Measurements from ENCODE around the gene WDR6. TPM values are rescaled to one million over a fixed set of nuclear protein-coding genes. Genes with fewer than 3 reads are reported as not detected.

WDR6 gene
- total RNA-seq, 3 donors from 2014 or later (not counting 1 experiment from before 2014, with no cell fraction given) = 113 to 167 (median 129) TPM

DNA sequence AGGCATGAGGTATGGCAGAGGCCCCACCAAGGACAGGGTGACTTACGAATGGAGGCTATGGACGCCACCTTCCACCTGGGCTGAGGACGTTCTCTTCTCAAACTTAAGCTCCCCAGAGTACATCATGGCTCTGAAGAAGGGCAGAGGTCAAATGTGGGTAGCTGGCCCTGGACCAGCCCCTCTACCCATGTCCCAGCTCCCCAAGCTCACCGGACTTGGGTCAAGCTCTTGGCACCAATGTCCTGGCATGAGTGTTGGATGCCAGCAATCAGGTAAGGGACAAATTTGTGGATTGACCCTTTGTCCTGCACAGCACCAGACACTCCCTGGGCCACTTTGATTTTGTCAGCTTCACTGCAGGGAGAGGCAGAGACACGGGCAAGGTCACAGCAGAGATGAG lies 17.3 kb downstream of the WDR6 start:
- H3K27ac Mint-ChIP-seq = peak overlapping the region in 1 of 2 donors; percentile 95

GRCh38 chr3:49025005-49025792 lies 18.0 kb downstream of the WDR6 start:
- TF ChIP-seq CTCF (IDR thresholded peaks at IDR 0.05) = no peak
- H3K4me3 Mint-ChIP-seq = no peak overlapping the region
- no peaks in the 10 kb centered on the region for H3K27me3 ChIP-seq (ENCODE audit: control insufficient read depth, insufficient read depth, low read length)
- H3K27ac ChIP-seq (ENCODE audit: low read length) = no peak overlapping the region
- intact Hi-C loops (cut with micrococcal nuclease) = no loop called here
- H3K36me3 ChIP-seq (ENCODE audit: control insufficient read depth, insufficient read depth, low read length) = peaks cover 30% of the 10 kb centered on the region
- peak overlapping the region; percentile 71 to 95 for H3K27ac Mint-ChIP-seq
- H3K9me3 ChIP-seq (ENCODE audit: control insufficient read depth, insufficient read depth, low read length) = no peaks in the 10 kb centered on the region
- DNase-seq (no peak), ATAC-seq (no peak)
- WGBS (ENCODE audit: insufficient coverage) = 80% methylated on average over 13 of the region's 13 CpGs
- peaks cover 32% of the 10 kb centered on the region for H3K4me1 ChIP-seq (ENCODE audit: control insufficient read depth, insufficient read depth, low read length)
- H3K36me3 Mint-ChIP-seq = no peaks in the 10 kb centered on the region
- H3K4me3 ChIP-seq (ENCODE audit: low read length) = no peak overlapping the region
- H3K9me3 Mint-ChIP-seq = no peaks in the 10 kb centered on the region
- H3K4me1 Mint-ChIP-seq = peaks cover 38 to 57% of the 10 kb centered on the region in 2 donors
- no peaks in the 10 kb centered on the region for H3K27me3 Mint-ChIP-seq (ENCODE audit: low read depth in 2 of 2)

More for the DNA sequence above, 17.3 kb downstream of the WDR6 start:
- no peaks in the 10 kb centered on the region for H3K27me3 ChIP-seq (ENCODE audit: control insufficient read depth, insufficient read depth, low read length)
- Mint-ChIP-seq H3K36me3 (no peaks in the 10 kb centered on the region), H3K4me3 (peak overlapping the region; percentile 13), H3K9me3 (no peaks in the 10 kb centered on the region), H3K4me1 (peaks cover 34 to 55% of the 10 kb centered on the region in 2 donors), H3K27me3 (ENCODE audit: low read depth in 2 of 2) (no peaks in the 10 kb centered on the region)
- 90% methylated on average over 5 of the region's 5 CpGs for WGBS (ENCODE audit: insufficient coverage)
- peaks cover 26% of the 10 kb centered on the region for H3K36me3 ChIP-seq (ENCODE audit: control insufficient read depth, insufficient read depth, low read length)
- peaks cover 39% of the 10 kb centered on the region for H3K4me1 ChIP-seq (ENCODE audit: control insufficient read depth, insufficient read depth, low read length)
- H3K27ac ChIP-seq (ENCODE audit: low read length) = no peak overlapping the region
- ATAC-seq (no peak), DNase-seq (no peak)
- H3K4me3 ChIP-seq (ENCODE audit: low read length) = no peak overlapping the region
- no peaks in the 10 kb centered on the region for H3K9me3 ChIP-seq (ENCODE audit: control insufficient read depth, insufficient read depth, low read length)
- intact Hi-C loops (cut with micrococcal nuclease) = loop anchor here (5.0 kb wide), 1 partner anchor 37 kb away; no protein-coding TSS in a partner anchor
- TF ChIP-seq CTCF (IDR thresholded peaks at IDR 0.05) = no peak

DNA sequence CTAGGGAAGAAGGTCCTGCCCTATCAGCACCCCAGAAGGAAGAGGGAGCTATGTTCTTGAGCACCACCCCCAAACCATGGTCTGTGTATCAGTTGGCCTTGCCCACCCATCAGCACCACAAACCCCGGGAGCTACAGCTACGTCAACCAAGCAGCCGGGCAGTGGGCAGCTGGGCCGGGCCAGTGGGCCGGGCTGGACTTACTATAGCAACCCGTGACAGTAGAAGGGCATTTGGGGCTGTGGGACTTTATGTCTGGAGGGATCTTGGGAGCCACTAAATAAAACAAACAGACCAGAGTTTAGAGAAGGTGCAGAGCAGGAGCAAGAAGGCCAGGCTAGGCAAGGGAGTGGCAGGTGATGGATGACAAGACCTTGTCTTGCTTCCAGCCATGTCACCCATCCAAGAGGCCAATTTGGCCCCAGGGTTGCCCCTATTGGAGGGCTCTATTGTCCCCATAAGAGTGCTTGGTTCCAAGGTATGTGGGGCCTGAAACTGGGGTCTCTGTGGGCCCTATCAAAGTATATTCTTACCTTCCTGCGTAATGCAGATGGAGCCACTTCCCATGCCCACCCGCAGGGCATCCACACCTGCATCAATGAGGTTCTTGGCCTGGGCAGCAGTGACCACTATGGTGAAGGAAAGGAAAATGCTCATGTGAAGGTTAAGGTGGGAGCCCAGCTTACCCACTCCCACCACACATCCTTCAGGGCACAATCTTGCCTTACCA lies 18.8 kb downstream of the WDR6 start:
- Mint-ChIP-seq H3K27me3 (ENCODE audit: low read depth in 2 of 2) (no peaks in the 10 kb centered on the region), H3K4me3 (no peak overlapping the region), H3K27ac (peak overlapping the region; percentile 71 to 95), H3K4me1 (peaks cover 38 to 52% of the 10 kb centered on the region in 2 donors), H3K9me3 (no peaks in the 10 kb centered on the region), H3K36me3 (no peaks in the 10 kb centered on the region)
- TF ChIP-seq CTCF (IDR thresholded peaks at IDR 0.05) = no peak
- Histone ChIP-seq H3K9me3 (ENCODE audit: control insufficient read depth, insufficient read depth, low read length) (no peaks in the 10 kb centered on the region), H3K4me3 (ENCODE audit: low read length) (no peak overlapping the region), H3K27me3 (ENCODE audit: control insufficient read depth, insufficient read depth, low read length) (no peaks in the 10 kb centered on the region), H3K36me3 (ENCODE audit: control insufficient read depth, insufficient read depth, low read length) (peaks cover 37% of the 10 kb centered on the region), H3K27ac (ENCODE audit: low read length) (no peak overlapping the region), H3K4me1 (ENCODE audit: control insufficient read depth, insufficient read depth, low read length) (peaks cover 25% of the 10 kb centered on the region)
- intact Hi-C loops (cut with micrococcal nuclease) = no loop called here
- ATAC-seq (no peak), DNase-seq (no peak)
- 95% methylated on average over 8 of the region's 8 CpGs for WGBS (ENCODE audit: insufficient coverage)

All from natural killer cell (primary cell).